ENCODE measurements around the gene COPRS. TPM values are rescaled to one million over a fixed set of nuclear protein-coding genes. Genes with fewer than 3 reads are reported as not detected.

COPRS gene
- total and polyA plus RNA-seq, 7 donors, result 29.4 to 216 (median 135) TPM

DNA sequence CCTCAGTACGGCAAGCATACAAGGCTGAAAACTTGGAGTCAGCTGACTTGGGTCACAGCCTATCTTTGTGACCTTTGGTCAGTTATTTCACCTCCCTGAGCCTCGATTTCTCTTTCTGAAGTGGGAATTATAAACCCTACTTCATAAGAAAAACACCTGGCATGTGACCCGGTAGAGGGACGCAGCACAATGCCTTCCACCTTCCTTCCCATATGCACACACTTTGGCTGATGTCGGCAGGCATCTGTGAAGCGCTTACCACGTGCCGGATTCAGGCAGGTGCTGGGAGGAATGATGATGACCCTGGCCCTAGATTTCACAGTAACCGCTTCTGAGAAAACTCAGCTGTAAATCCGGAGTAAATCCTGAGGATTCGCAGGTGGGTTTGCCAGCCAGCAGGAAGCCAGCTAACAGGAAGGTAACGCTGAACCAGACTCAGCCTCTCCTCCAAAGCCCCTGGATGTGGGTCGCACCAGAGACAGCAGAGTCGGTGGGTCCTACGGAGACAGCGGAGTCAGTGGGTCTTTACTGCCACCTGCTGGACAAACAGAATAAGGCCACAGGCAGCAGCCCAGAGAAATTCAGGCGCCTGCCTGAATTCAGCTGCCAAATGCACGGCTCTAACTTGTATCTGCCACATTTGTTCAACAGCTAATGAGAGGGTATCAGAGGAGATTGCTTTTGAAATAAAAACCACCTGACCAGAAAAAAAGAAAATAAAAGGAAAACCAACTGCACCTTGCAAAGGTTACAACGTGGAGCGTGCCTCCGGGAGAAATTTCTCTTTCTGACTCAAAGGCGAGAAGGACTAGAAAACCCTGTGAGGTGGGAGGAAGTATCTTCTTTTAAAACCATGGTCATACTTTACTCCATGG, 16.6 kb downstream of the COPRS start:
- peaks cover 0 to 50% (median 41%) of the 10 kb centered on the region in 4 donors for H3K4me1 ChIP-seq
- H3K27ac ChIP-seq, result peak overlapping the region; percentile 68 to 83 (median 72)
- DNase-seq, result peak; percentile 86
- H3K36me3 ChIP-seq, result no peaks in the 10 kb centered on the region
- H3K9me3 ChIP-seq, result no peaks in the 10 kb centered on the region
- peak overlapping the region in 3 of 4 donors; percentile 7 to 27 (median 19) for H3K4me3 ChIP-seq
- WGBS, 2 donors, result 6 to 24% methylated on average over 22 of the region's 22 CpGs
- no peaks in the 10 kb centered on the region for H3K27me3 ChIP-seq
- TF ChIP-seq POLR2A (IDR thresholded peaks at IDR 0.05) (no peak), POLR2AphosphoS5 (IDR thresholded peaks at IDR 0.05) (no peak), EP300 (IDR thresholded peaks at IDR 0.05) (no peak)
- TF ChIP-seq, protein P1, sequence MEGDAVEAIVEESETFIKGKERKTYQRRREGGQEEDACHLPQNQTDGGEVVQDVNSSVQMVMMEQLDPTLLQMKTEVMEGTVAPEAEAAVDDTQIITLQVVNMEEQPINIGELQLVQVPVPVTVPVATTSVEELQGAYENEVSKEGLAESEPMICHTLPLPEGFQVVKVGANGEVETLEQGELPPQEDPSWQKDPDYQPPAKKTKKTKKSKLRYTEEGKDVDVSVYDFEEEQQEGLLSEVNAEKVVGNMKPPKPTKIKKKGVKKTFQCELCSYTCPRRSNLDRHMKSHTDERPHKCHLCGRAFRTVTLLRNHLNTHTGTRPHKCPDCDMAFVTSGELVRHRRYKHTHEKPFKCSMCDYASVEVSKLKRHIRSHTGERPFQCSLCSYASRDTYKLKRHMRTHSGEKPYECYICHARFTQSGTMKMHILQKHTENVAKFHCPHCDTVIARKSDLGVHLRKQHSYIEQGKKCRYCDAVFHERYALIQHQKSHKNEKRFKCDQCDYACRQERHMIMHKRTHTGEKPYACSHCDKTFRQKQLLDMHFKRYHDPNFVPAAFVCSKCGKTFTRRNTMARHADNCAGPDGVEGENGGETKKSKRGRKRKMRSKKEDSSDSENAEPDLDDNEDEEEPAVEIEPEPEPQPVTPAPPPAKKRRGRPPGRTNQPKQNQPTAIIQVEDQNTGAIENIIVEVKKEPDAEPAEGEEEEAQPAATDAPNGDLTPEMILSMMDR (IDR thresholded peaks at IDR 0.05), result peak; percentile 95 to 99 (median 98)
- intact Hi-C loops (cut with DNase I), result loop anchor here (1.0 to 2.0 kb wide), 3 partner anchors 150 to 292 kb away; no protein-coding TSS in a partner anchor

DNA sequence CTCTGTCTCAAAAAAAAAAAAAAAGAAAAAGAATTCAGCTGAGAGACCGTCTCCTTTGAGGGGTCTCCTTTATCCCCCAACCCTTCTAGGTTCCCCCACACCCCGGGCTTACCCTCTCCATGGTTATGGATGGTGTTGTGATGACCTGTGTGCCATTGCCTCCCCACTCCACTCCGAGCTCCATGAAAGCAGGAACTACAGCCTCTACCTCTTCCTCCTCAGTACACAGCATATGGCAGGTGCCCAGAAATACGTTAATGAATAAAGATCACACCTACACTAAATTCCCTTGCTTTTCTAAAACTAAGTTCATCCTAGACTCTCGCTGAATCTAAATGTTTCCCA, 17.2 kb downstream of the COPRS start:
- no peaks in the 10 kb centered on the region for H3K36me3 ChIP-seq
- no peaks in the 10 kb centered on the region for H3K9me3 ChIP-seq
- 23 to 64% methylated on average over 5 of the region's 5 CpGs for WGBS, 2 donors
- H3K4me3 ChIP-seq, result no peak overlapping the region
- H3K4me1 ChIP-seq, result peaks cover 0 to 50% (median 41%) of the 10 kb centered on the region in 4 donors
- TF ChIP-seq, protein P1 (IDR thresholded peaks at IDR 0.05), result no peak
- TF ChIP-seq POLR2A (IDR thresholded peaks at IDR 0.05), result no peak
- TF ChIP-seq POLR2AphosphoS5 (IDR thresholded peaks at IDR 0.05), result no peak
- no peak overlapping the region for H3K27ac ChIP-seq
- intact Hi-C loops (cut with DNase I), result loop anchor here (1.0 to 2.0 kb wide), 4 partner anchors 149 to 405 kb away; no protein-coding TSS in a partner anchor
- no peaks in the 10 kb centered on the region for H3K27me3 ChIP-seq
- peak; percentile 29 for DNase-seq

DNA sequence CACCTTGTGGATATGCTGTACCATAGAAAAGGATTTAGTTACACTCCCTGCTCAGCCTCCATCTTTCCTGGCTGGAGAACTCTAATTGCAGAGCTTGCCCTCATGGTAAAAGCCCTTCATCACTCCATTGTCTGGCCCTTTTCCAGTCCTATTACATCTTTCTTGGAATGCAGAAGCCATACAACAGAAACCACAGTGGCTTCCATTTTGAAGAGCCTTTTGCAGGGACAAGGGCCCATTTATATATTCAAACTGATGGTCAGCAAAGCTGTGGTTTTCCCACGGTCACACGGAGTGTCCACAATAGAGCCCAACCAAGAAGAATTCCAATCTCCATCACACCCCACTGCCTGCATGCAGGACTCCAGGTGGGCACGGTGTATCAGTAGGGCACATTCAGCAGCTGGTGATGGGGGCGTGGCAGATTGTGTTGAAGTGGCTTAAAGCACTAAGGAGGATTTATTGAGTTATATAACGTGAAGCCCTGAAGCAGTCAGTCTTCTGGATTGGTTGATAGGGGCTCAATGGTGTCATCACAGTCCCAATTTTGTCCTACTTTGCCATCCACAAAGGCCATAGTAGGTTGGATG, 20.3 kb downstream of the COPRS start:
- Histone ChIP-seq H3K9me3 (no peaks in the 10 kb centered on the region), H3K36me3 (no peaks in the 10 kb centered on the region), H3K4me3 (no peak overlapping the region), H3K27me3 (no peaks in the 10 kb centered on the region), H3K27ac (no peak overlapping the region), H3K4me1 (peaks cover 0 to 27% (median 21%) of the 10 kb centered on the region in 4 donors)
- WGBS, 2 donors, result 80 to 87% methylated on average over 5 of the region's 5 CpGs
- TF ChIP-seq POLR2AphosphoS5 (IDR thresholded peaks at IDR 0.05), result no peak
- intact Hi-C loops (cut with DNase I), result no loop called here
- no peak for DNase-seq

DNA sequence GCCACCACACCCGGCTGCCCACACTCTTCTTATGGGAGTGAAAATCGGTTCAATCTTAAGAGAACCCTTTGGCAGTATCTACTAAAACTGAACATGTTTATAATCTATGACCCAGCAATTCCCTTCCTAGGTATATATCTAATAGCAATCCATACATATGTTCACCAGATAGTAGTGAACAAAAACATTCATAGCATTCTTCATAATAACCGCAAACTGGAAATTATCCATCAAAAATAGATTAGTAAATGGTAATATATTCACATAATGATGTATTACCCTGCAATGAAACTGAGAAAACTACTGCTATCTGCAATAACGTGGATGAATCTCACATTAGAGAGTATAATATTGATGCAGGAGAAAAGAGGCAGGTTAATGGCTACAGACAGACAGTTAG, 23.1 kb downstream of the COPRS start:
- H3K4me1 ChIP-seq, result peaks cover 0 to 3% (median under 1%) of the 10 kb centered on the region in 4 donors
- no peaks in the 10 kb centered on the region for H3K27me3 ChIP-seq
- H3K4me3 ChIP-seq, result no peak overlapping the region
- intact Hi-C loops (cut with DNase I), result no loop called here
- TF ChIP-seq POLR2A (IDR thresholded peaks at IDR 0.05), result no peak
- no peak for TF ChIP-seq POLR2AphosphoS5 (IDR thresholded peaks at IDR 0.05)
- TF ChIP-seq, protein P1 (IDR thresholded peaks at IDR 0.05), result no peak
- TF ChIP-seq EP300 (IDR thresholded peaks at IDR 0.05), result no peak
- no peaks in the 10 kb centered on the region for H3K36me3 ChIP-seq
- no peak overlapping the region for H3K27ac ChIP-seq
- WGBS, 2 donors, result 85 to 87% methylated on average over 4 of the region's 4 CpGs
- no peak for DNase-seq
- no peaks in the 10 kb centered on the region for H3K9me3 ChIP-seq

DNA sequence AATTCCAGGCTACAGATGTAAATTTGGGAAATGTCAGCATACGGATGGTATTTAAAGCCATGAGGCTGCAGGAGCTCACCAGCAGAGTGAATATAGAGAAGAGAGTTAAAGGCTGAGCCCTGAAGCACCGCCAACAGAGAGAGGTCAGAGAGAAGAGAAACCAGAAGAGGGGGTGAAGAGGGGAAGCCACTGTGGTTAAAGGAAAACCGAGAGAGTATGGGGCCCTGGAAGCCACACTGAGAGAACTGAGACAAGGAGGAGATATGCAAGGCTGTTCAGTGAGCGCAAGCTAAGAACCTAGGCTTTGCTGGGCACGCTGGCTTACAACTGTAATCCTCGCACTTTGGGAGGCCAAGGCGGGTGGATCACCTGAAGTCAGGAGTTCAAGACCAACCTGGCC, 24.6 kb downstream of the COPRS start:
- Histone ChIP-seq H3K9me3 (no peaks in the 10 kb centered on the region), H3K36me3 (no peaks in the 10 kb centered on the region), H3K4me1 (no peaks in the 10 kb centered on the region), H3K4me3 (no peak overlapping the region), H3K27ac (no peak overlapping the region), H3K27me3 (no peaks in the 10 kb centered on the region)
- TF ChIP-seq POLR2AphosphoS5 (IDR thresholded peaks at IDR 0.05) (no peak), POLR2A (IDR thresholded peaks at IDR 0.05) (no peak), EP300 (IDR thresholded peaks at IDR 0.05) (no peak)
- TF ChIP-seq, protein P1 (IDR thresholded peaks at IDR 0.05), result no peak
- DNase-seq, result no peak
- intact Hi-C loops (cut with DNase I), result no loop called here
- WGBS, 2 donors, result 49 to 78% methylated on average over 7 of the region's 7 CpGs

Data from sigmoid colon (tissue), 7 donors.